GM12892 (cell line): ENCODE data around the gene CDH8.

ENCODE experiments used
- POLR2A ChIP-seq: IDR thresholded peaks from 2 replicates; pipeline ENCODE4 v1.6.1; 2011; ENCODE audit warnings: low read depth, low read length, control low read depth
- POLR2AphosphoS5 ChIP-seq: IDR thresholded peaks from 2 replicates; pipeline ENCODE4 v1.6.1; 2011; ENCODE audit warnings: low read depth, low read length, control low read depth

DNA sequence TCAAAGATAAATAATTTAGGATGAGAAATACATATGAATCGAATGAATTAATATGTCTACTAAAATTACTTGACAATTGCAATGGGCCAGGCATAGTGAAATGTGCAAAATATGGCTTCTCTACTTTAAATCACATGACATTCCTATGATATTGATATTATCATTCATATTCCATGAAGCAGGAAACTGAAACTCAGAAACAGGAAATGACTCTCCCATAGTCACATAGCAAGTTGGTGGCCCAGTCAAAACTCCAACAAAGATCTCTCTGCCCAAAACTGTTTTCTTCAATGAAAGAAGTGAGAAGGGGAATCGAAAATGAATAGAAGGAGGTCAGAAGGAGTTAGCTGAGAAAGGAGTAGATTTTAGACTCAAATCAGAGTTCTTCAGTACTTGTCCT is 272.2 kb downstream of the CDH8 start:
- TF ChIP-seq POLR2AphosphoS5: no peak
- TF ChIP-seq POLR2A: no peak
